GM18505 (cell line): ENCODE results near the gene ENDOD1.

Source experiments
- ATAC-seq: cut with Tn5 transposase; IDR thresholded peaks from one replicate; pipeline ENCODE4 v1.9.1; 2021; ENCODE audit not compliant: unreplicated experiment
- POLR2A ChIP-seq: IDR thresholded peaks from 4 replicates; pipeline ENCODE4 v1.6.1; 2011; ENCODE audit warnings: borderline replicate concordance; ENCODE audit not compliant: insufficient read depth, insufficient read length; ENCODE audit errors: extremely low read depth

The ENDOD1 gene

DNA sequence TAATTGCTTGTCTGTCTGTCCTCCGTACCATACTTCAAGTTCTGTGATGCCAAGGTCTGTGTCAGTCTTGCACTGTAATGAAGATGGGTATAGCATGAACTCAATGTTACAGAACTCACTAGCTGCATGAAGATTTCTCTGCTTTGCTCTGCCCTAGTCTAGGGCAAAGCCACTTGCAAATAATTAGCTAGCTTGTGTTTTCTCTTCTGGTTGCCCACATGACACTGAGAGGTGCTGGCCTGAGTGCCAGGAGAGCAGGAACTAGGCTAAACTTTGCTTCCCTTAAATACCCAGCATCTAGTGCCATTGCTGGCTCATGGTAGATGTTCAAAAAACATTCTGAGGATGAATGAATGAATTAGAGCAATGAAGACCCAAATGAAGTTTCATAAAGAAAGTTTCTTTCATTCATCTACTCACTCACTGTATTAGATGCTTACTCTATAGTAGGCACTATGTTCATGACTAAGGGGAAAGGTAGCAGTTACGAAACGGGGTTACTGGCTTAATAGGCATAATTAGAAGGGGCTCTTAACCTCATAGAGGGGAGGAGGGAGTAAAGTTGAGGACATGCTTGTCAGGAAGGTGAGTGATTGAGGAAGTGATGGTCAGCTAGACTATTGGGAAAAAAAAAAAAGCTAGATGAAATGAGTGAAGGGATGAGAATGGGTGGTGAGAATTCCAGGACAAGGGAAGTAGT is 4.4 kb upstream of the ENDOD1 start:
- no peak for TF ChIP-seq POLR2A
- no peak for ATAC-seq

DNA sequence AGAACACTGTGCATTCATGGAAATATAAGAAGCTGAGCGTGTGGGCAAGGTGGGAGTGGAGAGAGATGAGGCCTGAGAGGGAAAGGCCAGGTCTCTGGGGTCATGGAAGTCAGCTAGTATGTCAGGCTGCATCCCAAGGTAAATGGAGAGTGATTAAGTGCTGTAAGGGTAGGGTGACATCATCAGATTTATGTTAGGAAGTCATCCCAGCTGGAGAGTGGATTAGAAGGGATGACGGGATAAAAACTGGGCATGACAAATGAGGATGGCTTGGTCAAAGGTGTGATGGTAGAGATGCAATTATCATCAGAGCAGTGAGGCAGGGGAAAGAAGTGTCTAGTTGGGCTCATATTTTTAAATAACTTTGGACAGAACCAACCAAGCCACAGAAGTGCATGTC is 3.5 kb upstream of the ENDOD1 start:
- no peak for ATAC-seq
- TF ChIP-seq POLR2A, result no peak

DNA sequence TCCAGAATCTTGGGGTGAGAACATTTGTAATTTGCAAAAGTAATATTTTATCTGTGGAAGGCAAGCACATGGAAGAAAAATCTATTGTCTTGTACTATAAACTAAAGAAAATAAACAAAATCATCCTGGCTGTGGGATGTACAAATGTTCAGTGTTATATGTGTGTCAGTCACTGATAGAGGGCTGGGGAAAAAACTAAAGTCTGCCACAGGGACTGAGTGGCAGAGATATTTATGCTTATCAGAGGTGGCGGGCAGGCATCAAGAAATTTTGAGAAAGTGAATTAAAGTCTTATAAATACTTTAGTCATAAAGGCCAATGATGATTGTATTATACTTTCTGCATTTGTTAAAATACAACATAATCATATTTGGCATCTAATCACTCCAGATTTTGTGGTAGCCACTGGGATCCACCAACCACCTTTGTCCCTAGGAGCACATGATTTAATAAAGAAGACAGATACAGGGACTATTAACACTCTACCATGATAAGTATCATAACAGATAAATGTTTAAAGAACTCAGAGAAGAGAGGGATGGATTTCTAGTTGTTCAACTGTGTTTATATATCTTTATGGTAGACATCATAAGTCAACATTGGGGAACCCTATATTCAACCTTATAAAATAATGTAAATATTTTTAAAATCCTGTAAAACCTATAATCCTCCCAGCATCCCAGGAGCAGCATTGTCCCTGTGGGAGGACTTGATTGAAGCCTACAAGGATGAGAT is 2.6 kb upstream of the ENDOD1 start:
- TF ChIP-seq POLR2A, result no peak
- no peak for ATAC-seq

DNA sequence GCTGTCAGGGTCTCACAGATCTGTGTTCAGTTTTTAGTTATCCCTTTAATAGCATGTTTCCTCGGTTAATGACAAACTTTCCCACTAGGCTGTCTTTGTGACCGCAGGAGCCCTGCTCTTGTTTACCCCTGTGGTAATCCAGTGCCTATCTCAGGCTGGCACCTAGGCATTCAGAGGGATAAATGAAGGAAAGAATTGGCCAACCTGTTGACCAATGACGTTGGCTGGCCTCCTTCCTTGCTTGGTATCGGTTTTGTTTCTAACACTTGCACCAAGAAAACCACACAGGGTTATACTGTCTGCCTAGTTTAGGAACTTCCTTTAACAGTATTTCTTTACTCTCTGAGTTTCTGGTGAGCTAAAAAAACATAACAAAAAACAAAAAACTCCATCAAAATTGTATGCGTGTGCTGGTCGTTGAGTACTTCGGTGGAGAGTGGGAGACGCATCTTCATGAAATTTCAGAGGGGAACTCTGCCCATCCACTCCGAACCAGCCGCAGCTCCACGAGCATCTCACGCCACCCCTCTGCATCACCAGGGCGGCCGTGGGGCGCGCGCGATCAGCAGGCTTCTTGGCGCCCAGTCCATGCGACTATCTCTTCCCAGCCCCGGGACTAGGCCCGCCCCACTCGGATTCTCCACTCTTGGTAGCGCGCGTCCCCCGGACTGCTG is 563 bp upstream of the ENDOD1 start:
- no peak for TF ChIP-seq POLR2A
- ATAC-seq, result peak; percentile 43

DNA sequence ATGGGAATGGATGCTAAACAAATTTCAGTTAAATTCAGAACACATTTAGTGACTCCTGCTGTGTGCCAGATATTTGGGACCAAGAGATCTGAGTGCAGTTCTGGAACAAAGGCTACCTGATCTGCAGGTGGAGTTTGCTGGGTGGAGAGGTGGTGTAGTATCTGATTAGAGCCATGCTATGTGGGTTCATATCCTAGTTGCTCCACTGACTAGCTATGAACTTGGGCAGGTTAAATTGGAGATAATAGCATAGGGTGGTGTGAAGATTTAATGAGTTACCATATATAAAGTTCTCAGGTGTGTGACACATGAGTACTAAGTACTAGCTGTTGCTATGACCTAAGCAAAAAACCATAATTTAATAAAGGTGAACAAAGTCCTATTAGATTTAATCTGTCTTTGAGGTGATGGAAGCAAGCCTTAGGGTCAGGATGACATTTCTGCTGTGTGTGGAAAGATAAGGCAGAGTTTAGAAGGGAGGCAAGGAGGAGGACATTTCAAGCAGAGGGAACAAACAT is 2.1 kb downstream of the ENDOD1 start:
- TF ChIP-seq POLR2A, result no peak
- no peak for ATAC-seq

DNA sequence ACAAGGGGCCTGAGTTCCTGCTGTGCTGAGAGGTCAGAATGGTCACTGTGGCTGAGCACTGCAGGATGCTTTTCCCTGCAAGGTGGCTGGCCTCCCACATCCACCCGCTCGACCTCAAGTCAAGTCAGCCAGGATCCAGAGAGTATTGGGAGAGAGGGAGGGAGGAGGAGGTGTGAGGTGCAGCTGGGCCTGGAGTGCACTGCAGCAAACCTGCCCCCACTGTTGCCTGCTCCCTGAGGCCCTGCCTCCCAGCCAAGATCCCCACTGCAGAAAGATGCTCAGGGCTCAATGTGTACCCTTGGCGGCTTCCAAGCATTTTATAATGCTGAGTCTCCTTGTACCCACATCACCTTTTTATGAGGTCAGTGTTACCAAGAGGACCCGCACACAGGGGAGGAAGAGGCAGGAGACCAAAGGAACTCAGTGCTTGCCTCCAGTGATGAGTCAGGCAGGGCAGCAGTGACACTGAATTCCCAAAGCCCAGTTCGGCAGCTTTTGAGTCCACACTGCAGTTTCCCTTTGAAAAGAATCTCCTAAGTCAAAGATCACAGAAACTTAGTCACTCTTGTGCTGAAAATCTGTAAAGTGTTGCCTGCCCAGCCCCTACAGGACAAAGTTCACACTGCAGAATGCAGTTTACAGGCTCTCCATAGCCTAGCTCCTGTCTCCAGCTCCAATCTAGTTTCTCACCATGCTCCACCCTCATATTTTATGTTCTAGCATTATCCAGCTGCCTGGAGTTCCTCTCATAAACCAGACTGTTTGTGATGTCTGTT is 3.1 kb downstream of the ENDOD1 start:
- no peak for ATAC-seq
- no peak for TF ChIP-seq POLR2A

DNA sequence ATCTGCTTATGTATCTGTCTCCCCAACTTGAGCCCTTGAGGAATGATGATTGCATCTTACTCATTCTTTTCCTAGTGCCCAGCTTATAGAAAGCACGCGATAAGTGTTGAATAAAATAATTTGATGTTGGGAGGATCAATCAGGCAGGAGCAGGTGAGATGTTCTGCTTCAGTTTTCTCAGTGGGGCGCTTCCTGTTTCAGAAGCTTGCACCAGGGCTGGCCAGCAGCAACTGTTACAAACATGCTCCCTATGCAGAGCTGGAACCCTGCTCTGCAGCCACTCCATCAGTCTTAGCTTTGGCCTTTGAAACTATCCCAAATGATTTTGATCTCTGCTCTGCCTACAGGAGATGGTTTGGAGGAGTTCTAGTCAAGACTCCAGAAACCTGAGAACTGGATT is 3.9 kb downstream of the ENDOD1 start:
- no peak for TF ChIP-seq POLR2A
- no peak for ATAC-seq

DNA sequence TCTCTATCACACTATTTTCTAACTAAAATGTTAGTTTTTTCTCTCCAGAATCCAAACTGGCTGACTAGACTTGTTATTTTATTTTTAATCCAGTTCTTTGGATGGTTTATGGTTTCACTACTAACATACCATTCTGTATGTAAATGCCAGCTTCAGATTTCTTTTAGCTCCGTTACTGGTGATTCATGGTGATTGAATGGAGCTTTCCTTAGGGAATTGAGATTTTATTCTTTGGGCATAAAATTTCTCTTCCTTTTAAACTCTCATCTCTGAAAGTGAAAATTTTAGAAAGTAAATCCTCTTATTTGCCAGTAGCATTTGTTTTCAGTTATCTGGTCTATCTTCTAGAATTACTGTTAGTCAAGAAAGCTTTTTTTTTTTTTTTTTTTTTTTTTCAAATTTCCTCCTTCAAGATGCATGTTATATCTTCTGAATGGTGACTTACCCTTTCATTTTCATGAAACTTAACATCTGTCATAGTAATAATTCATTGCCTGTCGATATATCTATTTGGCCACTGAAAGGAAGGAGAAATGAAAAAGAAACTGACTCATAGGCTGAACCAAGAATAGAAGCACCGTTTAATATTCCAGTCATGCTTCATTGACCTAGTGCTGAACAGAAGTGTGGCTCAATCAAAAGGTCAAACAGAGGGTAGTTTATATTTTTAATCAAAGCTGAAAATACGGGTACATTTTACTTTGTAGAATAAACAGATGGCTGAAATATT is 6.4 kb downstream of the ENDOD1 start:
- peak; percentile 87 for ATAC-seq
- no peak for TF ChIP-seq POLR2A

DNA sequence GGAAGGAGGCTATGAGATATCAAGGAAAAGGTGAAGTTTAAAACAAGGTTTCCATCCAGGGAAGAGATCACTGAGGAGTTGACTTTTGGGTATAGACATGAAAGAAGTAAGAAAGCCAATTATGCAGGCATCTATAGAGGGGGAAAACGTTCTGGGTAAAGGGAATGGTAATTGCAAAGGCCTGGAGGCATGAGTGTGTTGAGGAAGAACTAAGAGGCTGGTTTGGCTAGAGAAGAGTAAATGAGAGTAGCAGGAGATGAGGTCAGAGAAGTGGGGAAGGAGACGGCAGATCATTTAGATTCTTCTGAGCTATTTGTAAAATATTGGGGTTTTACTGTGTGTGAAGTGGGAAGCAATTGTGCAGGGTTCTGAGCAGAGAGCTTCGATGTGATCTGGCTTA is 7.6 kb downstream of the ENDOD1 start:
- TF ChIP-seq POLR2A, result no peak
- no peak for ATAC-seq

DNA sequence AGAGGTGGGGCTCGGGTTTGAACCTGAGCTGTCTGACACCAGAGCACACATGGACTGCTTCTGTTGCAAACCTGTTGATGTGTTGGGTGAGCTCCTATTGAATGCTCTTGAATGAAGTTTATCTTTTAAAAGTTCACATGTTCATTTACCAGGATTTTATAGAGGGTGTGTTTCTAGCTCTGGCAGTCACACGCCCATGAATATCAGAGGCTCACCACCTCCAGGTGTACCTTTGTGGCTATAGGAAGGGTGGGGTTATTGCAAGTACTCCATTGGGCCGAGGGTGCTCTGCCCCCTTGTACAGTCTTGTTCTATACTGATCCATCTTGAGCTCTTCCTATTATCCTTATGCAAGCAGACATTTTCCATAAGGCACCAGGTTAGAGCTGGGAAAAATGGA is 9.2 kb downstream of the ENDOD1 start:
- TF ChIP-seq POLR2A, result no peak
- no peak for ATAC-seq

DNA sequence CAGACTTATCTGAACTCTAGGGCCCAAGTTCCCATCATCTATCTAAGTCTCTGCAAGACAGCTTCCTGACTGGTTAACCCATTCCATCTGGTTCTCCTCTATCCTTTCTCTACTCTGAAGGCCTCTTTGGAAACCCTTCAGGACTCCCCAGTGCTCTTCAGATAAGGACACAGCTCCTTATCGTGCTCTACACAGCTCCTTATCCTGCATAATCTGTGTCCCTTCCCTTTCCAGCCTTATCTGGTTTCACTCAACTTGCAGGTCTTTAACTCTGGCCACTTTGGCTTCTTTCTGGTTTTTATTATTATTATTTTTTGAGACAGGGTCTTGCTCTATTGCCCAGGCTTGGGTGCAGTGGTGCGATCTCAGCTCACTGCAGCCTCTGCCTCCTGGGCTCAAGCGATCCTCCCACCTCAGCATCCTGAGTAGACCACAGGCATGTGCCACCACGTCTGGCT is 10.6 kb downstream of the ENDOD1 start:
- TF ChIP-seq POLR2A, result no peak
- no peak for ATAC-seq

DNA sequence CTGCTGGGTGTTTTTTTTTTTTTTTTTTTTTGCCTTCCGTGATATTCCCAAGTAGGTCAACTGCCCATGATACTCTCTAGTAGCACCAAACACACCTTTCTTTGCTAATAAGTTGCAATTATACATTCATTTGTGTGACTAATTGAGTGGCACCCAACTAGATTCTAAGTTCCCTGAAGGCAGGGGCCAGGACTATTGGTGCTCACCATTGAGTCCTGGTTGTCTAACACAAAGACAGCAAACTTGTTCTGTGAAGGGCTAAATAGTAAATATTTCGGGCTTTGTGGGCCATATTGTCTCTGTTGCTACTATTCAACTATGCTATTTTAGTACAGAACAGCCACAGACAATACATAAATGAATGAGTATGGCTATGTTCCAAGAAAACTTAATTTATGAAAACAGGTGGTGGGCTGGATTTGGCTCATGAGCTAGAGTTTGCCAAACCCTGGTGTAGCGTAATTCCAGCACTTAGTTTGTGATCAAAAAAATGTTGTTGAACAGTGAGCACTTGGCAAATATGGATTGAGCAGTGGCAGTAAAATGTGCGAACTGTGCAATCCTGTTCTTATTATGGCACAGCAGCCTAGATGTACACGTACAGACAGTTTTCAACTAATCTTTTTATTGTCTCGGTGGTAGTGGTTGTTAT is 11.3 kb downstream of the ENDOD1 start:
- no peak for ATAC-seq
- TF ChIP-seq POLR2A, result no peak
